ENCODE results near the gene TTYH3.

The TTYH3 gene

DNA sequence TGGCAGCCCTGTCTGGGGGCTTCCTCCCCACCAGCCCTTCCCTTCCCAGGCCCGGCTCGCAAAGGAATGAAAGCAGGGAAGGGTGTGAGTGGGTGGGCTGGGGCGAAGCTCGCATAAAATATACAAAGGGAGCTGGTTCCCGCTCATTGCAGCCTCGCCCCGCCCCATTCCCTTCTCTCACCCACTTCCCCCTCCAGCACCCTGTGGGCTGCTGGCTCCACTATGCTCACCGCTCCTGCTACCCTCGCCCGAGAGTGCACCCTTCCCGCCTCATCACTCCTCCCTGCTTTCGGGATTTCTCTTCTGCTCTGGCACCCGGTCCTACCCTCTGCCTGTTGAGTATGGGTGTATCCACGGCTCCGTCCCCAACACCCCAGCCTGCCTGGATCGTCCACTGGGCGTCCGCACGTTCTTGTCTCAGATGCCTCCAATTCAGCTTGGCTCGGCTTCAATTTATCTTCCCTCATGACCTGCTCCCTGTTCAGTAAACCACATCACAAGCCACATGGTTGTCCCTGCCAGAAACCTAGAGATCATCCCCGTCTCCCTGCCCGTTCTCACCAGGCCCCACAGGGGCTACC is 14.4 kb upstream of the TTYH3 start:
- DNase-seq: no peak

DNA sequence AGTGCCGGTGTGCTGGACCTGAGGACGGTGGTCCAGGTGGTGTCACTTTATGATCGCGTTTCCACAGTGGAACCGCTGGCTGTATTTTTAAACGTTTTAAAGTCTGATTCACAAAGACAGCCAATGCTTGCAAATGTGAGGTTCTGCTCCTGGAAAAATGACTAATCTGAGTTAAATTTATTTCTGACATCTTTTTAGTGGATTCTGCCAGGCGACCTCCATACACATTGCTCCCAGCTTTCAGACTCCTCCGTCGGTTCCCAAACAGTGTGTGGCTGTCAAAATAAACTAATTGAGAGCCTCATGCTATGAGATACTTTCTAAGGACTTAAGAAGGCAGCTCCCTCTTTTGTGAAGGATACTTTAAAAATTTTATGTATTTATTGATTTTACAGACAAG is 12.7 kb upstream of the TTYH3 start:
- no peak for DNase-seq

DNA sequence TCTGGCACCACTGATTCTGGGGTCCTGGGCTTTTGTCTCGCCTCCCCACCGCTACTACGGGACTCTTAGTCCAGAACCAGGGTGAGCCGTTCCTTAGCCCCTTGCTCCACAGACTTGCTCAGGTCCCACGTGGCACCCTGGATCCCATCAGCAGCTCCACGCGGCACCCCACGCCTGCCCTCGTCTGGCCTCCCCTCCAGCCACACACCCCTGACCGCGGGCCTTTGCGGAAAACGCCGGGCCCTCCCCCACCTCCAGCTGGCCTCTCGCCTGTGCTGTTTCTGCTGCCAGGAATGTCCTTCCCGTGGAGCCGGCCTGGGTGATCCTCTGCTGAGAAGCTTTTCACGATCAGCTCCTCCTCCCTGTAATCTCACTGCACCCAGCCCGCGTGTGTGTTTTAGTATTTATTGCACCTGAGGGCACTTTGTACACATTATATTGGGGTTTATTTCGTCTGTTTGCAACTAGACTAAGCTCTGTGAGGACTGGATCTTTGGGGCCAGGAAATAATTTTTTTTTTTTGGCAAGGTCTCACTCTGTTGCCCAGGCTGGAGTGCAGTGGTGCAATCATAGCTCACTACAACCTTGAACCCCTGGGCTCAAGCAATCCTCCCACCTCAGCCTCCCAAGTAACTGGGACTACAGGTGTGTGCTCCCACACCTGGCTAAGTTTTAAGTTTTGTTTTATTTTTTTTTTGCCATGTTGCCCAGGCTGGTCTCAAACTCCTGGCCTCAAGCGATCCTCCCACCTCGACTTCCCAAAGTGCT is 10.5 kb upstream of the TTYH3 start:
- DNase-seq: no peak

DNA sequence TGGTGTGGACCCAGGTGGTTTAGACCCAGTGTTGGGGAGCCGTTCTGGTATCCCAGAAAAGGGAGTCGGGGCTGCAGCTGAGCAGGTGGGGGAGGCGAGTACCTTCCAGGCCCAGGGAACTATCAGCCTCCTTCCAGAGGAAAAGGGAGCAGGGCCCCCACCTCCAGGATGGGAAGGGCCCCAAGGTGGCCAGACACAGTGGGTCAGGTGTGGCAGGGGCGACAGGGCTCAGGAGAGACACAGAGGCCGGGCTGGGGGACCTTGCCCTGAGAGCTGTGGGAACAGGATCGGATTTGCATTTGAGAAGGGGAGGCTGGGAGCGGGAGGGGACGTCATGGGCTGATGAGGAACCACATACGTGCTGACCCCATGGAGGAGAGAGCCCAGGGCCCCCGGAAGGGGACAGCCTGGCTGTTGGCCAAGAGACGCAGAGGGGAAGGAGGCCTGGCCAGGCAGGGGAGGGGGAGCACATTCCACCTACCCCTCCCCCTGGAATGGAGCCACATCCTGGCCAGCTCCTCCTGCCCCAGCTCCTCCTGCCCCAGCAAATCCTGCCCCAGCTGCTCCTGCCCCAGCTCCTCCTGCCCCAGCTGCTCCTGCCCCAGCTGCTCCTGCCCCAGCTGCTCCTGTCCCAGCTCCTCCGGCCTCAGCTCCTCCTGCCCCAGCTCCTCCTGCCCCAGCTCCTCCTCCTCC is 9.7 kb upstream of the TTYH3 start:
- DNase-seq: no peak

DNA sequence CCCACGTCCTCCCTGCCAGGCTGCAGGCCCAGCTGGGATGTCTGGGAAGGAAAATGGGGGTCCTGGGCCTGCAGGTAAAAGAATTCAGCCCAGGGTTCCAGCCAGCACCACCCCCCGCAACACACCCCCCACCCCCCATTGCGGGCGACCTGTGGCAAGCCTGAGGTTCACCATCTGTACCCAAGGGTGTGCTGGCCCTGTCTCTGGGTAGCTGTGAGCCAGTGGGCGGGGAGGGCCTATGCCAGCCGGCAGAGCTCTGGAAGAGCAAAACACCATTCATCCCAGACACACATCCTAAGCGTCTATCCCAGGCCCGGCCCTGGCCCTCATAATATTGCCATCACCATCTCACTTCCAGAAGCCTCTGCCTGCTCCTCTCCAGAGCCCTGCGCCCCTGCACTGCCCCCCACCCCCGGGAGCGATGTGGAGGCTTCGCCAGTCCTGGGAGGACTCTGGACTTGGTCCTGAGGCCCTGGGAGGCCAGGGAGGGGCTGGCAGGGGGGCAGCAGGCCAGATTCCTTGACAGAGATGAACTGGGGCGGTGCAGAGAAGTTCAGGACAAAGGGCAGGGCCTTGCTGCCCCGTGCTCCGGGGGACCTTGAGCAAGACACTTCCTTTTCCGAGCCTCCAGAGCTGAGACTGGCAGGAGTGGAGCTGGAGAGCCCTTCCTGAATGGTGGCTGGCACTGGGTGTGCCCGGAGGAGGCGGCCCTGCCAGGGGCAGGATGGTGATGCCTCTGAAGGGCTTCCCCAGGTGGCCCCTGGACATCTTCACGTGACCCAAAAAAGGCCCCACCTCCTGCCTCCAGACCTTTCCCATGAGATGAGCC is 8.7 kb upstream of the TTYH3 start:
- DNase-seq: no peak

DNA sequence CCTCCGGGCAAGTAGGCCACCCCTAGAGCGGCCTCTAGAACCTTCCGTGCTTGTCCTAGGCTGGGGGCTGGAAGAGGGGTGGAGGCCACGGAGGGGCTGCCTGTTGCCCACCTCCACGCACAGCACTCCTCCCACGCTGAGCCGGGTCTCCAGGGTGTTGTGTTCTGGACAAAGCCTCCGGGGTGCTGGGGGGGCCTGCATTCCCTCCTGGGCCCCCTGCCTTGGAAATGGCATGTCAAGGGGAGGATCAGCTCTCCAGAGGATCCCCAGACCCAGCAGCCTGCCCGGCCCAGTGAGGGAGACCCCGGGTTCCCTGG is 8.1 kb upstream of the TTYH3 start:
- DNase-seq: no peak

DNA sequence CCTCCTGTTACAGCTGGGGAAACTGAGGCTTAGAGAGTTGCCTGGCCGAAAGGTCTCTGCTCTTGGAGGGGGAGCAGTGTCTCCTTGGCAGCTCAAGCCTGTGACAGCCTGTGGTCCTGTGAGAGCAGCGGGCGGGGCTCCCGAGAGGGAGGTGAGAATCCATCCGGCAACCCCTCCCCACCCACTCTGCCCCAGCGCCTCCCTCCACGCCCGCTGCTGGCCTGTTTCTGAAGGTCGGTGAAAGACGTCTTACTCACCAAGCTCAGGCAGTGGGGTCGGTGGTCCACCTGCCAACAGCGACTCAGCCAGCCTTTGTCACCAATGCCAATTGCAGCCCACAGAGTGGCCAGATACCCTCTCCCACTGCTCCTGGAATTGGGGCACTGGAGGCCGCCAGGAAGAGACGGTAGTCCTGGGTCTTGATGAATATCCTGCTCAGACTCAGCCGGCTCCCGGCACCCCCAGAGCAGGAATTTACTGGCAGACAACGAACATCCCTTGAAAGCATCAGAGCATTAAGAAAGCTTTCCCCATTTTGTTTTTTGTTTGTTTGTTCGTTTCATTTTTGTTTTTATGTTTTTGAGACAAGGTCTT is 7.4 kb upstream of the TTYH3 start:
- DNase-seq: no peak

DNA sequence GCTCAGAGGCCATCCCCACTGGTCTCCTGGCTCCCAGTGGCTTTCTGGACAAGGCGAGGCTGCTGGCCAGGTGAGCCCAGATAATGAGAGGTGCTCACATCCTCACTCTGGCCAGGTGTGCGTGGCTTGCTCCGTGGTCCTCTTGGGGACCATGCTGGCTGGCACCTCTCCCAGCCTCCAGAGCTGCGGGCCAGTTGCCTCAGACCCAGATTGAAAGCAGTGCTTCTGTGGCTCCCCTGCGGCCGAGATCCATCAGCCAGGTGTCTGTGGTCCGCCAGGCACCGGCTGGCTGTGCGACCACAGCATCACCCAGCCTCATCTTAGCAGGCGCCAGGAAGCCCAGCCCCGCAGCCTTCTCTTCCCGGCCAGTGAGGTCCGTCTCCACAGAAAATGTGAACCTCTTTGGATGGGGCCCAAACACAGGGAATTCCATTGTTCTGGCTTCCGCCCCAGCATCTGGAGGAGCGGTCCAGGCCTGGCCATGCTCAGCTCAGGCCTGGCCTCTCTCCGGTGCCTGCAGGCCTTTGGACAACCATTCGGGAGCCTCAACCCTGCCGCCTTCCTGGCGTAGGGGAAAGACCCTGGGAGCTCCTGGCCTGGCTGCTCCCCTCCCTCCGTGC is 5.2 kb upstream of the TTYH3 start:
- DNase-seq: no peak

DNA sequence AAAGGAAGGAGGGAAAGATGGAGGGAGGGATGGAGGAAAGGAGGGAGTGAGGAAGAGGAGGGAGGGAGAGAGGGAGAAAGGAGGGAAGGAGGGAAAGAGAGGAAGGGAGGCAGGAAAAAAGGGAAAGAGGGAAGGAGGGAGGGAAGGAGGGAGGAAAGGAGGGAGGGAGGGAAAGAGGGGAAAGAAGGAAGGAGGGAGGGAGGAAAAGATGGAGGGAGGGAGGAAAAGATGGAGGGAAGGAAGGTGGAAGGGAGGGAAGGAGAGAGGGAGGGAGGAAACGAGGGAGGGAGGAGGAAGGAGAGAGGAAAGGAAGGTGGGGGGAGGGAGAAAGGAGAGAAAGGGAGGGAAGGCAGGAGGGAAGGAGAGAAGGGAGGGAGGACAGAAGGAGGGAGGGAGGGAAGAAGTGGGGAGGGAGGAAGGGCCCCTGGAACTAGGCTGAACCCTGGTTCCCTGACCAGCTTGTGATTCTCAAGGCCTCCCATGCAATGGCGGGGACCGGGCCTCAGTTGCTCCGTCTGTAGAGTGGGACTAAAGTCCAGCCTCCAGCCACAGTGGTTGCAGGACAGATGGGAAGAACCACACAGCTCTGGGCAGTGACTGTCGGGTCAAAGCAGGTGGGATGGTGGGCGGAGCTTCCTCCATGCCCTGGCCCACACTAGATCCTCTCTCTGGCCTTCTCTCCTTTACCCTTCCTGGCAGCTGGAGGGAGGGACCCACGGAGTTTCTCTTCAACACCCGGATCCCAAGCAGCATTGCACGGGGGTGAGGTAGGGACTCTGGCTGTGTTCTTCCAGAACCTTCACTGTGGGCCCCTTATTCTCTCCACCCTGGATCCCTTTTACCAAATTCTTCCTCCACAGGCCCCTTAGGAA is 4.3 kb upstream of the TTYH3 start:
- no peak for DNase-seq

DNA sequence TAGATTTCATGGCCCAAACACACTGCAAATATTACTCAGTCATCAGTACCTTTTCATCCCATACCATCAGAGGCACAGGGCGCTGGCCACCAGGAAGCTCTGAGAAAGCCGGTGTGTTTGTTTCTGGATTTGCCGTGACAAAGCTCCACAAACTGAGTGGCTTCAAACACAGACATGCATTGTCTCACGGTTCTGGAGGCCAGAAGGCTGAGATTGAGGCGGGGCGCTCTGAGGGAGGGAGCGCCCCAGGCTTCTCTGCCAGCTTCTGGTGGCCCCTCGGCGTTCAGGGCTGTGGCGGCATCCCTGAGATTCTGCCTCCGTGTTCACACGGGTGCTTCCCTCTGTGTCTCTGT is 3.7 kb upstream of the TTYH3 start:
- DNase-seq: no peak

DNA sequence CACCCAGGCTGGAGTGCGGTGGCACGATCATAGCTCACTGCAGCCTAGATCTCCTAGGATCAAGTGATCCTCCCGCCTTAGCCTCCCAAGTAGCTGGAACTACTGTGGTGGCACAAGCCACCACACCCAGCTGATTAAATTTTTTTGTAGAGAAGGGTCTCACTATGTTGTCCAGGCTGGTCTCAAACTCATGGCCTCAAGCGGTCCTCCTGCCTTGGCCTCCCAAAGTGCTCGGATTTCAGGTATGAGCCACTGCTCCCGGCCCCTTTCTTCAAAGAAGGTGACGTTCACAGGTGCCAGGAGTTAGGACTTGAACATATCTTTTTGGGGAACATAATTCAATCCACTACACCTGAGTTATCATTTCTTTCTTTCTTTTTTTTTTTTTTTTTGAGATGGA is 2.9 kb upstream of the TTYH3 start:
- DNase-seq: no peak

DNA sequence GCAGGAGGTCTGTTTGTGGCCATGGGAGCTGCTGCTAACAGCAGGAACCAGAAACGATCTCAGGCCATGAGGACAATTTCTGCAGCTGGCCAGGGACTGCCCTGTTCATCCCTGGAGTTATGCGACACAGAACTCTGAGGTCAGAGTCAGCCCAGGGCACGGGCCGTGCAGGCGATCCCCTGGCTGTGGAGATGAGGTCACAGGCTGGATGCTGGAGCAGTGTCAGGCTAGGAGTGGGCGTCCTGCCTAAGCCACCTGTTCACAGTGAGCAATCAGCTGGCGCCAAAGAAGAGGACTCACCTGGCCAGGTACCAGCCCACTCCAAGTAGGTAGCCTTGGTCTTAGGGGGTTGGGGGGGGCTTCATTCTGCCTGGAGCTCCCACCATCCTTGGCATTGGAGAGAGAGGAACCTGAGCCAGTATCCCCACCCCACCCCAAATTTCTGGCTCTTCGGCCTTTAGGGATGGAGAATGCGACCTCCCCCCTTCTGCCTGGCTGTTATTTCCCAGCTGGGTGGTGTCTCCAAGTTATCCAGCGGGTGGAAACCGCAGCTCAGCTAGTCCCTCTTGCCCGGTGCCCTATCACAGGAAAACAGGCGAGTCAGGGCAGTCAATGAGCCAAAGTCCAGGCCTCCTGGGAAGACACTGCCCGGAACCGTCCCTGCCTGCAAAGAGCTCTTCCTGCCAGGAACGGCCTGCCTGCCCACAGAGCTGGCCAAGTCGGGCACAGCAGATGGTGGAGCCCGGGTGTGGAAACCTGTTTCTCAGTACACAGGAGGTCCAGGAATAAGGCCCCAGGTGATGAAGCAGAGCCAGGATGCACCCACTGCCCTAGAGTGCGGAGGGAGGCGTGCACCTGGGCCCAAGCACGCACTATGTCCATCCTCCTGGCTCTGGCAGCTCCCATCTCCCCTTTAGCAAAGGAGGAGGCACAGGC is 1.8 kb upstream of the TTYH3 start:
- no peak for DNase-seq

DNA sequence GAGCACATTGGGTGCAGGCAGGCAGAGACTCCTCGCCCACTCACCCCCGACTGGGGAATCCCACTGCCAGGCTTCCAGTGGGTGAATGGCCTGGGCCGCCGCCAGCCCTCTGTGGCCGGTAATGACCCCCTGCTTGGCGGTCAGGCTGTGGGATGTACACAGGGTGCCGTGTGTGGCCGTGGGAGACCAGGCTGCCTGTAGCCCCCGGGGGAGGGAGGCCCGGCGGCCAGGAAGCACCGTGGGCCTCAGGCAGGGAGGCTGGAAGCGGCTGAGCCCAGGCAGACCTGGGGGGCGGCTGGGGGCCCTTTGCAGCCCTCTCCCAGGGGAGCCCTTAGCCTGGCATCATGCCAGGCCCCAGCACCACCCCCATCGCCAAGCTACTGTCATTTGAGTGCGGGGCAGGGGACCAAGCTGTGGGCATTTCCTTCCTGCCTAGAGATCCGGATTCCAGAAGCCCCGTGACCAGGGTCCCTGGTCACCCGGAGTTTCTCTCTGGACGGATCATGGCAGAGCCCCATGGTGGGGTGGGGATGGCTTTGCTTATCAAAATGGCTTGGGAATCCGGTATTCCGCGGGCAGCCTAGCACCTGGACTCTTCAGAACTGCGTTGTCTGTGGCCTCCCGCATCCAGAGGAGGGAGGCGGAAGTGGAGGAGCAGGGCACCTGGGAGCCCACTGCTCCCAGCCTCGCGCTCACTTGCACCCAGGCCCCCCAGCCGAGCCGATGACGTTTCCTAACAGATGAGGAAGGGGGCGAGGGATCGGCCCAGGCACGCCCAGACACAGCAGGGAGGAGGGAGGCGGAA is 1.1 kb downstream of the TTYH3 start:
- DNase-seq: no peak

DNA sequence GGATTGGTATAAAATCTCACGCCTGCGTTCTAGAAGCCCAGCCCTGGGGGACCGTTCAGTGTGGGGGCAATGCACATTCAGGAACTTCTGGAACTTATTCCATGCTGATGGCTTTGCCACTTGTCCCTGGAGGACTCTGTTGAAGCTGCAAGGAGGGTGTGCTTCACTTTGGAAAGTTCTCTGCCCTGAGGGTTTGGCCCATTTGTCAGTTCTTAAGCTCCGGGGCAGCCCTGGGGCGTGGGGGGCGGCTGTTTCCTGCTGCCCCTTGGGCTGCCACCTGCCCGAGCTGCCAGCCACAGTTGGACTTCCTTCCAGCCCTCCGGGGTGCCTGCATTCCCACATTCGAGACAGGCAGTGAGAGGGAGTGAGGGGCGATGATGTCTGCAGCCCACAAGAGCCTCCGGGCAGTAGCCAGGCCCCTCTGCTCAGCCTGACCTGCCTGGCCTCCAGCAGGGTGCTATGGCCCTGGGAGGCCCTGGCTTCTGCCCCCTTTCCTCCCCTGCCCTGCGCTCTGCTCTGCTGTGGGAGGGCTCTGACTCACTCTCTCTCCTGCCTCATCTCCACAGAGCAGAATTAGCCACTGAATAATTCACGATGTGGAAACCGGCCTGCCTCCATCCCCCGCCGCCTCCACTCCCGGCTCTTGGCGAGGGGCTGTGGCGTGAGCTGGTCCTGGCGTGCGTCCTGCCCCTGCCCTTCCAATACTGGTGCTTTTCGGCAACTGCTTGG is 1.9 kb downstream of the TTYH3 start:
- DNase-seq: no peak

DNA sequence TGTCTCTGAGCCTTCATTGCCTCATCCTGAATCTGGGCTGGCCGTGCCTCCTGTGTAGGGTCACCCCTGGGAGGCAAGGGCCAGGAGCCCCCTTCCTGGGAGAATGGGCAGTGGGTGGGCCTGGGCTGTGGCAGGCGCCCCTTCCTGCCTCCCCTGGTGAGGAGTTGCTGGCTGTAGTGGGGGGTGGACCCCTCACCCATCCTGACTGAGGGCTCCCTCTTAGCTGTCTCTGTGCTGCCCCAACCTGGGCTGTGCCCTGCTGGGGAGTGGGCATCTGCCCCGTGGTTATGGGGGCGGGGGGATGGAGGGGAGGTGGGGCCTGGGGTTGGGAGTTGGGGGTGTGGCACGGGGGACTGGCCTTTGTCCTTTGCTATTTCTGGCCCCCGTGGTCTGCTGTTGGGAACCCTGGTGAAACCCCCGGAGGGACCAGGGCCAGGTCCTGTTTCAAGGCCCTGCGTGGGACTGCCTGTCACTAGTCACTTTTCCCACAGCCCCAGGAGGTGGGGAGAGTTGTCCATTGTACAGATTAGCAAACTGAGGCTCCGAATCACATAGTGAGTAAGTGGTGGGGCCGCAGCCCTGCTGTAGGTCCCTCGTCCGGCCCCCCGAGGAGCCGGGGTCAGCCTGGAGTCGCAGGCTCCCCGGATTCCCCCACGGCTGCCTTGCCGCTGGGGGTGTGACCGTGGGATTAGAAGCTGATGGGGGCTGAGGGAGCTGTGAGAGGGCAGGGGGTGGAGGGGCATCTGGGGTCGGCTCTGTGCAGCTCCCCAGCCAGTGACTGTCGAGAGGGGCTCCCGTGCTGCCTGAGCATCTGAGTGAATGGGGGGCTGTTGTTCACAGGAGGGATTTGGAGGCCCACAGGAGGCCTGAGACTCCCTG is 2.7 kb downstream of the TTYH3 start:
- no peak for DNase-seq

DNA sequence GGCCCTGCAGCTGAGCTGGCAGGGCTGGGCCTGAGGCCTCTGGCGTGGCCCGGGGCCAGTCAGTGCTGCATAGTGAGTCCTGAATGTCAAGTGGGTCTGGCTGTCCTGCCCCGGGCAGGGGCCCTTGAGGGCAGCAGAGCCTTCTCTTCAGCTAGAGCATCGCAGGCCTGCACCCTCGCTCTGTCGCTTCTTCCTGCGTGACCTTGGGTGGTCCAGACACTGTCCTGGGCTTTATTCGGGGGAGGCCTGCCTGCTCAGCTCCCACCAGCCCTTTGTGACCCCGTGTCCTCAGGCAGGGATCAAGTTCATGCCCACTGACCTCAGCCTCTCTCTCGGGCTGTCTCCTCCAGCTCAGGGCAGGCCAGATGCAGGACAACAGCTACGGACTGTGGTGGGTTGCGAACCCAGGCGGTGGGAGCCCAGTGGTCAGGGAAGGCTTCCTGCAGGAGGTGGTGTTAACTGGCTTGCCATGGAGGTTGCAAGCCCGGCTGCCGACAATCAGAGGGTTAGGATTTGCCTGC is 3.4 kb downstream of the TTYH3 start:
- DNase-seq: no peak

DNA sequence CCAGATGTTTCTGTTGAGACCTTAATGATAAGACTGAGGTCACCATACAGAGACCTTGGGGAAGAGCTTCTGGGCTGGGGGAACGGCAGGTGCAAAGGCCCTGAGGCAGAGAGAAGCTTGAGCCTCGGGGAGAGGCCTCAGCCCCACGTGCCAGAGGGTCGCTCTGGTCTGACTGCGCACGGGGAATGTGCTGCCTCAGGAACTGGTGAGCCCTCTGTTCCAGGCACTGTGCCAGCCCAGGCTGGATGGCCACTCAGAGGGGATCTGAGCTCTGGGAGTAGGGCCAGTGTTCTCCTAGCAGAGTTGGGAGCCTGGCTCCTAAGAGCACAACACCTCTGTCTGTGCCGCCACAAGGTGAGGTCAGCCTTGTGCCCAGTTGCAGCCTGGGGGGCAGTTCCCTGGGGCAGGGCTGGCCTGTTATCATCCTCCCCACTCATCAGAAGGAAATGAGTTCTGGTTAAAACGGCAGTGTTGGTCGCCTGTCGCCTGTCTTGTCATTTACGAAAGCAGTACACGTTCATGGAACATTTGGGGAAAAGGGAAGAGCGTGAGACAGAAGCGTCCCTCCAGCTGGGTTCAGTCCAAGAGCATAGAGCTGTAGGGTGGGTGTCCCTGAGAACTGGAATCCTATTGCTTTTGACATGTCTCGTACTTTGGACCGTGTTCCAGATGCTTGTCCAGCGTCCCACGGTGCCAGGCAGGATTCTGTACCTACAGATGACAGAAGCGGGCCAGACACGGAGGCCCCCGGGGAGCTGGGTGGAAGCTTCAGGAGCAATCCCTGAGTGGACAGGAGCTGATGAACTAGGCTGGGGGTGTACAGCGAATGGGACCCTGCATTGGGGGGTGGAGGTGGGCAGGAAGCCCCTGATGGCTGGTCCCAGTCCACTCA is 4.3 kb downstream of the TTYH3 start:
- no peak for DNase-seq
